DMS114 treated with DMSO at 0.1 percent for 48 hours (cell line): ENCODE measurements around the gene FZD7.

Experiments used
- DNase-seq: peaks from one replicate; lab custom pipeline; 2025; ENCODE audit not compliant: unreplicated experiment; lab: John Stamatoyannopoulos, UW

The FZD7 gene

DNA sequence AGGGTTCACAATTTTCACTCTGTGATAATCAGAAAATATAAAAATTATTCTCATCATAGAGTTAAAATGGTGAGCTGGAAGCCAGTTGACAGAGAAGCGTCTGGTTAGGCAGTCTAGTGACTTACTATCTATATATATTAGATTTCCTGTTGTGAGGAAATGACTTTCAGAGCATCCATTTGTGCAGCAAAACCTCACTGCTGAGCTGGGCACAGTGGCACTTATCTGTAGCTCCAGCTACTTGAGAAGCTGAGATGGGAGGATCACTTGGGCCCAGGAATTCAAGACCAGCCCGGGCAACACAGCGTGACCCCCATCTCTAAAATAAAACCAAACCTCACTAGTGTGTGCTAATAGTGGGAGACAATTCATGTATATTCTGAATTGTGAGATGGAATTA lies 32.2 kb downstream of the FZD7 start:
- DNase-seq, result no peak

- DNase-seq, result no peak
Measured at GRCh38 chr2:202066875-202067274, 33.2 kb downstream of the FZD7 start.

GRCh38 chr2:202067589-202067988 lies 33.9 kb downstream of the FZD7 start:
- no peak for DNase-seq

DNA sequence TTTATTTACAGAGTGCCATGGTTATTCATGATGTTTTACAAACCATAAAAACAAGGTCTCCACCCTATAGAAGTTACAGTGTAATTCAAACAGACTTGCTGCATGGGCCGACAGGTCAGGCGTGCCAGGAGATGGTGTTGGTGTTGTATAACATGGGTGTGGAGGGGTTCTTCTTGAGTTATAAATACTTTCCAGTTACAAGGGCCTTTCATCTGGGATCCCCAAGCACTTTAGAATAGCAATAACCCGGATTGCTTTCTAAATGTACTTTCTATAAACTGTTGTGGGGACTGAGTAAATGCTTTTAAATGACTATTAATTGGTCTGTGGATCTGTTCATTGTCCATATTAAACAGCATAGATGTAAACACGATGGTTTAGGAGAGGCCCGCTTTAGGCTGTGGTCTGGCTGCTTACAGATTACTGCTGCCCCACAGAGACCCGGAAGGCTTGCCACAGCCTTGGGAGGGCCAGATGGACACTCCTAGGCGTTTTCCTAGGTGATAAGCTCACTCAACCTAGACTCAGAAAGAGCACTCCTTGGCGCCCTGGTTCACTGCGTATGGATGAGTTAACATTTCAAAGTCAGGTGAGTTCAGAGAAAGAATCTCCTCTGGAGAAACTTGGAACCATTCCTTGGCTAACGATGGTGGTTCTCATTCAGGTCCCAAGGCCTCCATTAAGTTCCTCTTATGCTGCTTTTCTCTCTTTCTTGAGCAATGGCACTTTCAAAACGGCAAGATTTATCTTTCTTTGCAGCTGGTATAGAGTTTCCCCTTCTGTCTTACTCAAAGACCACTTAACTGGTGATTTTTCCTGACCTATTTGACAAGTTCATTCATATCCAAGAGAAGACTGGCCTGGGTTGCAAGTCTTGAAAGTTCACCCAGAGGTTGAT lies 35.8 kb downstream of the FZD7 start:
- no peak for DNase-seq

DNA sequence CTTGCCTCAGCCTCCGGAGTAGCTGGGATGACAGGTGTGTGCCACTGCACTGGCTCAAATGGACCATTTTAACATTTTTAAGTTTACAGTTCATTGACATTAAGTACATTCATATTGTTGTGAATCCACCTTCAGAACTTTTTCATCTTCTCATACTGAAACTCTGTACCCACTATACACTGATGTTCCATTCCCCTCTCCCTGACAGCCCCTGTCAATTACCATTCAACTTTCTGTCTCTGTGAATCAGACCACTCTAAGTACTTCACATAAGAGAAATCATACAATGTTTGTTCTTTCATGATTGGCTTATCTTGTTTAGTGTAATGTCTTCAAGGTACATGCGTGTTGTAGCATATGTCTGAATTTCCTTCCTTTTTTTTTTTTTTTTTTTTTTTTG lies 37.5 kb downstream of the FZD7 start:
- no peak for DNase-seq

GRCh38 chr2:202072226-202072625 lies 38.6 kb downstream of the FZD7 start:
- DNase-seq, result no peak

- no peak for DNase-seq
Measured at GRCh38 chr2:202072737-202073401, 39.2 kb downstream of the FZD7 start, which contains the start of gene KIAA2012. Gene KIAA2012, plus strand, starts transcription at chr2:202073255. Its CDS starts 373 bp downstream, at chr2:202073628.

GRCh38 chr2:202074324-202074723 lies 40.7 kb downstream of the FZD7 start:
- no peak for DNase-seq

- DNase-seq, result no peak
Measured at GRCh38 chr2:202079310-202079709, 45.7 kb downstream of the FZD7 start.

DNA sequence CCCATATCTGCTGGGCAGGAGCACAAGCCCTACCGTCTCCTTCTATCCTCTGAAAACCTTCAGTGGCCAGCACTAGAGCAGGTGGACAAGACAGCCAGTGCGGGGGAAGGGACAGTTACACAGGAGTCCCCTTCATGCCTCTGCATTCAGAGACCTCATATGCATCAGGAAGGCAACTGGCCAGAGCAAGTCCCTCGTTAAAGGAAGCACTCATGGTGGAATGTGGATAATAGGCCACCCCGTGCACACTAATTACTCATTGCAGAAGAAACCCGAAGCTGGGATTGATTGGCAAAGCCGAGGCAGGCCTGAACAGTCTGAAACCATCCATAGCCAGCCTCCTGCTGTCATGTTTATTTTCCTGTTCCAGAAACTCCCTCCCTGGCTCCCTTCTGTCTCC lies 50.6 kb downstream of the FZD7 start:
- DNase-seq, result no peak
